Neural cell (in vitro differentiated cells): ENCODE data around the gene CUEDC1.

Source experiments
- EZH2 ChIP-seq: fragments of 200-600, 300-800 bp; shearing (Covaris generic), sonication (generic); IDR thresholded peaks from 2 replicates; pipeline ENCODE4 v1.6.1; 2014; ENCODE audit warnings: antibody characterized with exemption, low read length, borderline replicate concordance, mild to moderate bottlenecking; ENCODE audit not compliant: insufficient read depth, poor library complexity, severe bottlenecking
- POLR2AphosphoS5 ChIP-seq: IDR thresholded peaks from 2 replicates; pipeline ENCODE4 v1.6.1; 2012
- SMC3 ChIP-seq: fragments of 450-650 bp; conservative IDR thresholded peaks from 2 replicates; pipeline ENCODE4 v1.6.1; 2014; ENCODE audit warnings: antibody characterized with exemption, mild to moderate bottlenecking, moderate library complexity; ENCODE audit not compliant: poor library complexity
- TF ChIP-seq, protein P1 (sequence below): fragments of 450-650 bp; IDR thresholded peaks from 2 replicates; pipeline ENCODE4 v1.5.1; 2014; ENCODE audit warnings: antibody characterized with exemption, mild to moderate bottlenecking, moderate library complexity; ENCODE audit not compliant: poor library complexity, severe bottlenecking

DNA sequence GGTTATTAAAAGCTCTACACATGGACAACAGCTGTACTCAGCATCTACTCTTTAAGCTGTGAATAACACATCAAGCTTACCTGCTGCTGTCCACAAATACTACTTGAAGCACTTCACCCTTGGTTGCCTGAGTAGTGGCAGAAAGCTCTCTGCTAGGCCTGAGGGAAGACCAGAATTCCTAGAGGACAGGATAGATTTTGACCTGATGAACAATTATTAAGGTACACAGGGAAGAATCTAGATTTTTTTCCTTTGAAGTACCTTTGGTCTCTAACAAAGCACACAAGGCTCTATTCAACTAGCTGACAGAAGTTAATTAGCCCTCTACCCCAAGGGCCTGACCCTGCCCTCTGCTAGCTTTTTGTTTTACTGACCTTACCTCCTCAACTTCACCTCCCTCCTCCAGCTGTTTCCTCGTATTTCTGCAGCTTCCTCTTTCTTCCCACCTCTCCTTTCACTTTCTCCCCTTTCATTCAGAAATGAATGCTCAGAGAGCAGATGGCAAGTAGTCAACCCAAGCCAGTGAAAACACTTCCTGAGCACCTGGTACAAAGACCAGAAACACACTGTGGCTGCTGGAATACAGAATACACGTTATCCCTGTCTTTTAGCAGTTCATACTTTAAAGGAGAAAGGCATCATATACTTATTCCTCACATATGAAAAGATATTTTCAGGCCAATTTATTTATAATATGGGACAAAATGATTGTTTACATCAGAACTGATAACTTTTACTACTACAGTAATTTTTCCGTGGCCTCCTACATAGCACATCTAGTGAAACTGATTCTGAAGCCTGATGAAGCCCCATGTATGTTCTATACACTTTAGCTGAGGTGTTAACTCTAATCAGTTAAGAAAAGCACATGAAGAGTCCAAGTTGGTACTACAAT, 38.5 kb upstream of the CUEDC1 start:
- no peak for TF ChIP-seq SMC3
- TF ChIP-seq, protein P1, sequence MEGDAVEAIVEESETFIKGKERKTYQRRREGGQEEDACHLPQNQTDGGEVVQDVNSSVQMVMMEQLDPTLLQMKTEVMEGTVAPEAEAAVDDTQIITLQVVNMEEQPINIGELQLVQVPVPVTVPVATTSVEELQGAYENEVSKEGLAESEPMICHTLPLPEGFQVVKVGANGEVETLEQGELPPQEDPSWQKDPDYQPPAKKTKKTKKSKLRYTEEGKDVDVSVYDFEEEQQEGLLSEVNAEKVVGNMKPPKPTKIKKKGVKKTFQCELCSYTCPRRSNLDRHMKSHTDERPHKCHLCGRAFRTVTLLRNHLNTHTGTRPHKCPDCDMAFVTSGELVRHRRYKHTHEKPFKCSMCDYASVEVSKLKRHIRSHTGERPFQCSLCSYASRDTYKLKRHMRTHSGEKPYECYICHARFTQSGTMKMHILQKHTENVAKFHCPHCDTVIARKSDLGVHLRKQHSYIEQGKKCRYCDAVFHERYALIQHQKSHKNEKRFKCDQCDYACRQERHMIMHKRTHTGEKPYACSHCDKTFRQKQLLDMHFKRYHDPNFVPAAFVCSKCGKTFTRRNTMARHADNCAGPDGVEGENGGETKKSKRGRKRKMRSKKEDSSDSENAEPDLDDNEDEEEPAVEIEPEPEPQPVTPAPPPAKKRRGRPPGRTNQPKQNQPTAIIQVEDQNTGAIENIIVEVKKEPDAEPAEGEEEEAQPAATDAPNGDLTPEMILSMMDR, result no peak
- TF ChIP-seq POLR2AphosphoS5, result no peak
- no peak for TF ChIP-seq EZH2
